Cardiac fibroblast (primary cell): ENCODE measurements around the gene VPS26B.
"Not testable (repeated sequence)": the region's sequence is repeated elsewhere in the genome, so short reads cannot be mapped to it uniquely, and the experiment has no call there.

ENCODE experiments used
- DNase-seq, 2 donors: peaks; one replicate each; pipeline versions ENCODE4 v3.0.0 to v3.0.0-alpha.2; 2010; ENCODE audit warnings: low read depth in 2 of 2
- H3K4me3 ChIP-seq, 2 donors: replicated peaks in 1 of 2; 1 replicate in 1 of 2; 2 replicates in 1 of 2; pipeline ENCODE4 v1.5.1; 2011; ENCODE audit warnings: low read depth in 2 of 2, low read length in 2 of 2, mild to moderate bottlenecking in 2 of 2, moderate library complexity in 1 of 2
- TF ChIP-seq, protein P1 (sequence below): IDR thresholded peaks from one replicate; pipeline ENCODE4 v1.5.1; 2011; ENCODE audit warnings: low read depth, mild to moderate bottlenecking, low read length, inconsistent platforms

Gene VPS26B

DNA sequence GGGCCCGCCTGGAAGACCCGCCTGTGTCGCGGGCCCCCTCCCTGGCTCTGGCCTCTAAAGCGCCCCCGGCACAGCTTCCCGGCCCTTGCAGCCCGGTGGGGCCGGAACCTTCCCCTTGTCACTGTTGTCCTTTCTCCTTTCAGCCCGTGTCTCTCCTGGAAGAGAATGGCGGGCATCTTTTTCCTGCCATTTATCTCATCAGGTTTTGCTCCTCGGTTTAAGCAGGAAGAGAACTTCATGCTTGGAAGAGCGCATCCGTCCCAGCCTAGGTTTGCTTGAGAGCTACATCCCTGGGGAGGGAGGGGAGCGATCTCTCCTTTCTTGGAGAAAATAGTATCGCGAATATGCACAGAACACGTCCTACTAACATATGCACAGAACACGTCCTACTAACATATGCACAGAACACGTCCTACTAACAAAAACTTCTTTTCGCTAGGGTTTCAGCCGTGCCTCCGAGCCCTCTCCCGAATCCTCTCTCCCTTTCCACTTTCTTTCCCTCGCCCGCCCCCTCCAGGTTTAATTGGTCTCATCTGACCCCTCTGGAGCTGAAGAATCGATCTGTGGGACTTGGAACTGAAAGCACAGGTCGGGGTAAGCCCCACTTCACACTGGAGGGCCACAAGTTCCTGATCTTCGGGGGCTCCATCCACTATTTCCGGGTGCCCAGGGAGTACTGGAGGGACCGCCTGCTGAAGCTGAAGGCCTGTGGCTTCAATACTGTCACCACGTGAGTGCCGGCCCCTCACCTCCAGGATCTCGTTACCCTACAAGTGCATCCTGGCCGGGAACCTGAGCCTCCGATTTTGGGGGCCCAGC lies 52.9 kb downstream of the VPS26B start:
- no peak for DNase-seq
- TF ChIP-seq, protein P1, sequence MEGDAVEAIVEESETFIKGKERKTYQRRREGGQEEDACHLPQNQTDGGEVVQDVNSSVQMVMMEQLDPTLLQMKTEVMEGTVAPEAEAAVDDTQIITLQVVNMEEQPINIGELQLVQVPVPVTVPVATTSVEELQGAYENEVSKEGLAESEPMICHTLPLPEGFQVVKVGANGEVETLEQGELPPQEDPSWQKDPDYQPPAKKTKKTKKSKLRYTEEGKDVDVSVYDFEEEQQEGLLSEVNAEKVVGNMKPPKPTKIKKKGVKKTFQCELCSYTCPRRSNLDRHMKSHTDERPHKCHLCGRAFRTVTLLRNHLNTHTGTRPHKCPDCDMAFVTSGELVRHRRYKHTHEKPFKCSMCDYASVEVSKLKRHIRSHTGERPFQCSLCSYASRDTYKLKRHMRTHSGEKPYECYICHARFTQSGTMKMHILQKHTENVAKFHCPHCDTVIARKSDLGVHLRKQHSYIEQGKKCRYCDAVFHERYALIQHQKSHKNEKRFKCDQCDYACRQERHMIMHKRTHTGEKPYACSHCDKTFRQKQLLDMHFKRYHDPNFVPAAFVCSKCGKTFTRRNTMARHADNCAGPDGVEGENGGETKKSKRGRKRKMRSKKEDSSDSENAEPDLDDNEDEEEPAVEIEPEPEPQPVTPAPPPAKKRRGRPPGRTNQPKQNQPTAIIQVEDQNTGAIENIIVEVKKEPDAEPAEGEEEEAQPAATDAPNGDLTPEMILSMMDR = no peak
- H3K4me3 ChIP-seq = no peak overlapping the region

DNA sequence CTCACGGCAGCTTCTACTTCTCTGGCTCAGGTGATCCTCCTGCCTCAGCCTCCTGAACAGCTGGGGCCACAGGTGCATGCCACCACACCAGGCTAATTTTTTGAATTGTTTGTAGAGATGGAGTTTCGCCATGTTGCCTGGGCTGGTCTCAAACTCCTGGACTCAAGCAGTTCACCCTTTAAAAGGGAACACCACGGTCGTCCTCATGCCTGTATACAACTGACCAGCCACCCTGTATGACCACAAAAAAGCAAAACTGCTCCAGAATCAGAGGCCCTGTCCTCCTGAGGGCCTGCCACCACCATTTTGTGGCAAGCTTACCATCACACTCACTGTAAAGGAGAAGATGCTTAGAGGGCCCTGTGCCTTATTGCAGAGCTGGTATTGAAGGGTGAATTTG lies 53.9 kb downstream of the VPS26B start:
- TF ChIP-seq, protein P1 = no peak
- no peak overlapping the region for H3K4me3 ChIP-seq
- DNase-seq = no peak

DNA sequence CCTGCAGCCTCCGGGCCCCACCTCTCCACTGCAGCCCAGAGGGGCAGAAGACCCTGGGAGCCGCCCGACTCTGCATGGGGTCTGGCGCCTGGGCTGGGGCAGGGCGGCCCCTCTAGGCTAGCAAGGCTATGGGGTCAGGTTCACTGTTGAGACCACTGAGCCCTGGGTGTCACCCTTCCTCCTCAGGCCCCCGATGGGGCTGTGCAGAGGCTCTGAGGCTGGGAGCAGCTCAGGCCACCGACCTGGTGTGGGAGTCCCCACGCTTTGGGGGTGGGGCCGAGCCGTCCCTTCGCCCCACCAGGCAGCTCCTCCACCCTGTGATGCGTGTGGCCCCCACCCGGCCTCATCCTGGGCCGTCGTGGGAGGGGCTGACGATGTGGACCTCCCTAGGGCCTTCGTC lies 57.2 kb downstream of the VPS26B start:
- not testable (repeated sequence) for H3K4me3 ChIP-seq, DNase-seq

DNA sequence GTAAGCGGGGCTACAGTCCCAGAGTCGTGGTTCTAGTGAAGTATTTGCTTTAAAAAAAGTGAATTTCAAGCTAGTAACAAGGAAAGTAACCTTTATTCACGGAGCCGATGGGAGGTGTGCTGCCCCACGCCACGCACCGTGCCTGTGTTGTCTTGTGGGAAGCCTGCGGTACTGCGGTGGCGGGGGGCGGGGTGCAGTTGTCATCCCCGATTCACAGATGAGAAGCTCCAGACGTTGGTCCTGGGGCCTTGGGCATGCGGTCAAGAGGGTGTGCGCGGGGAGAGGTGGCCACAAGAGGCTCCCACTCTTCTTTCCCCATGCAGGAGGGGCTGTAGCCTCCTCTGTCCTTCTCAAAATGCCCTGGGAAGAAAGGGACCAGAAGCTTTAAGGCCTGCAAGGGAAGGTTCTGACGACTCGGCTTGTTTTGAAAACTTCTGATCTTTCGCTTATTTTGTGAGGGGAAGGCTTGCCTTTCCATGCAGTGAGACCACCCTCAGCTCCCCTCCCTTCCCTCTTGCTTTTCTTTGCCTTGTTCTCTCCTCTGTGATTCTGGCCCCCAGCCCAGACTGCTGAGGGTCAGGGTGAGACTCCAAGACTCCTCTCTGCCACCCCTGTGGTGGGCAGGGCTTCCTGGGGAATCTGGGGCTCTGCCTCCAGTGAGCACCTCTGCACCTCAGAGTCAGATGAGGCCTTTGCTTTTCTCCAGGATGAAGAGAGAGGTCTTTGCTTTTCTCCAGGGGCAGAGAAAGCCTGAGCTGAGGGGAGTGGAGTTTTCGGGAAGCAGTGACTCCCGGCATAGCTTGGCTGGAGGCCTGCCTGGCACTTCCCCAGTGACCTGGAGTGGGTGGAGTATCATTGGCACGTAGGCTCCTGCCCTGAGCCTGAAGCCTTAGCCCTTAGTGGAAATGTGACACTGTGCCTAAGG lies 57.9 kb downstream of the VPS26B start:
- no peak overlapping the region for H3K4me3 ChIP-seq
- TF ChIP-seq, protein P1 = no peak
- DNase-seq = peak in 1 of 2 donors; percentile 11

DNA sequence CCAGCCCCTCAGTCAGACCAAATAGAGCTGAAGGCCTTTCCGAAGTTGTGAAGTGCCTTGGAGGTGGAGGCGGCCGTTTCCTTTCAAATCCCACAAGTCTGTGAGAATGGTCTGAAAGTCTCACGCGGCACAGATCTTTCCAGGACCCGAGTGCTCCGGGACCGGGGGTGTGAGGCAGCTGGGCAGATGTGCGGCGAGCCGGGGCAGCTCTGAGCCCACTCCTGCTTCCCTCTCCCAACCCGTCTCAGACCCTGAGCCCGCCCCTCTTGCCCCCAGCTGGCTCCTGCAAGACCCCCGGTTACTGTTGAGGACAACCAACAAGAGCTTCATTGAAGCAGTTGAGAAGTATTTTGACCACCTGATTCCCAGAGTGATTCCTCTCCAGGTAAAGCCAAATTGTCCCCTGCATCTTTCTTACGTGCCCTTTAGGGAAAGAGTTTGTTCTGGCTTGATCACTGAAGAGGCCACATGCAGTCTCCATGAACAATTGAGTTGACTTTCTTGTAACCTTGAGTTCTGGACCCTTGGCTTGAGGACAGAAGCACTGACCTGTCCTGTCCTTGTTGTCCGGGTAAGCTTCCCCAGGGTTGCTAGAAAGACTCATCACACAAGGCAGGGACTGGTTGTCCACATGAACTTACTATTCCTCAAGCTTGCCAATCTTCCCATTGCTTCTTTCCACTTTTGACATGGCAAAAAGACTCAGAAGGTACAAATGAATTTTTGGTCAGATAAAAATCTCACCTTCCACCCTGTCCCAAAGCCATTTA lies 59.2 kb downstream of the VPS26B start:
- no peak for DNase-seq

DNA sequence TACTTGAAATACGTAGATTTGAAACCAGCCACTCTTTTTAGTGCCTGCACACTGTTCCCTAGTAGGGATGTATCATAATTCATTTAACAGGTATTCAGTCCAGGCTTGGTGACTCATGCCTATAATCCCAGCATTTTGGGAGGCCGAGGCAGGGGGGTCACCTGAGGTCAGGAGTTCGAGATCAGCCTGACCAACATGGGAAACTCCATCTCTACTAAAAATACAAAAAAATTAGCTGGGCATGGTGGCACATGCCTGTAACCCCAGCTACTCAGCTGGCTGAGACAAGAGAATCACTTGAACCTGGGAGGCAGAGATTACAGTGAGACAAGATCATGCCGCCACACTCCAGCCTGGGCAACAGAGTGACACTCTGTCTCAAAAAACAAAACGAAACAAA lies 59.9 kb downstream of the VPS26B start:
- H3K4me3 ChIP-seq, DNase-seq: not testable (repeated sequence)

More for the DNA sequence above, 59.2 kb downstream of the VPS26B start:
- TF ChIP-seq, protein P1 = no peak
- no peak overlapping the region for H3K4me3 ChIP-seq

DNA sequence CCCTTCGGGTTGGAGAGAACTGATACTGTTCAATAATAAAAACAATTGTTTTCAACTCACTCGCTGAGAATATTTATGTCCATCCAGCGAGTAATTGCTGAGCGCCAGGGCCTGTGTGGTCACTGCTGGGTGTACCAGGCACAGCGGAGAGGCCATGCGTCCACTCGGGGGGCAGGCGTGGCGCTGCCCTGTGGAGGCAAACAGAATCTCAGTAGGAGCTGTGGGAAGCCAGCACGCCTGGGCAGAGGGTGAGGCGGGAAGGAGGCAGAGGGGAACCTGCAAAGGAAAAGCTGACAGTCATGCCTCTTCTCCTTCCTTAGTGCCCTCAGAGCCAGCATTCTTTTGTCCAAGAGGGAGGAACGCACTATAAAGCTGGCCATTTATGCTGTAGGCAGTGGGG lies 63.1 kb downstream of the VPS26B start:
- no peak for DNase-seq
- TF ChIP-seq, protein P1 = no peak
- no peak overlapping the region for H3K4me3 ChIP-seq
